Caki2 (cell line): ENCODE measurements around the gene TFPI. TPM values are rescaled to one million over a fixed set of nuclear protein-coding genes. Genes with fewer than 3 reads are reported as not detected.
"Not testable (repeated sequence)": the region's sequence is repeated elsewhere in the genome, so short reads cannot be mapped to it uniquely, and the experiment has no call there.

Experiments used
- DNase-seq: peaks from one replicate; pipeline ENCODE4 v3.0.0-alpha.2; 2015; ENCODE audit warnings: low read depth
- in situ Hi-C: cut with HindIII; loops from 2 replicates; pipeline ENCODE4 v1.10.0; 2016; ENCODE audit warnings: low sequenced_read_pairs, low pct_unique_long_range_greater_than_20kb, mixed read lengths
- total RNA-seq: library from RNA; depleted of rRNA; stranded (reverse); fragments of >200 nt; shearing (Covaris generic); gene quantifications from 2 replicates; pipeline ENCODE4 v1.2.3, GENCODE V29; 2014; ENCODE audit warnings: low replicate concordance

The TFPI gene
- total RNA-seq, 1 experiment from 2014 or later: 32.6 TPM

- DNase-seq, in situ Hi-C loops: not testable (repeated sequence)
Observed at GRCh38 chr2:187538222-187538621, 16.0 kb downstream of the TFPI start.

GRCh38 chr2:187535381-187535780 lies 18.9 kb downstream of the TFPI start:
- in situ Hi-C loops: not testable (repeated sequence)

GRCh38 chr2:187532333-187533120 lies 21.7 kb downstream of the TFPI start:
- in situ Hi-C loops: no loop called here
- DNase-seq: no peak

More at GRCh38 chr2:187535381-187535780, 18.9 kb downstream of the TFPI start:
- not testable (repeated sequence) for DNase-seq

- in situ Hi-C loops: no loop called here
- no peak for DNase-seq
Observed at GRCh38 chr2:187529977-187530721, 24.1 kb downstream of the TFPI start.

- DNase-seq: no peak
- in situ Hi-C loops: no loop called here
Observed at GRCh38 chr2:187529248-187529976, 24.8 kb downstream of the TFPI start.

- DNase-seq: no peak
- in situ Hi-C loops: no loop called here
Observed at GRCh38 chr2:187528042-187528441, 26.2 kb downstream of the TFPI start.

GRCh38 chr2:187527262-187527661 lies 27.0 kb downstream of the TFPI start:
- DNase-seq: no peak
- in situ Hi-C loops: no loop called here

- DNase-seq: no peak
- in situ Hi-C loops: no loop called here
Observed at GRCh38 chr2:187526792-187527191, 27.4 kb downstream of the TFPI start.

- no peak for DNase-seq
- in situ Hi-C loops: no loop called here
Observed at GRCh38 chr2:187525163-187525900, 28.9 kb downstream of the TFPI start.

GRCh38 chr2:187523325-187523724 lies 30.9 kb downstream of the TFPI start:
- in situ Hi-C loops: no loop called here
- DNase-seq: no peak

- DNase-seq: no peak
- in situ Hi-C loops: no loop called here
Observed at GRCh38 chr2:187520121-187520624, 34.1 kb downstream of the TFPI start.

GRCh38 chr2:187519419-187520120 lies 34.7 kb downstream of the TFPI start:
- DNase-seq: no peak
- in situ Hi-C loops: no loop called here

- DNase-seq, in situ Hi-C loops: not testable (repeated sequence)
Observed at GRCh38 chr2:187517750-187518361, 36.4 kb downstream of the TFPI start.

GRCh38 chr2:187516630-187517510 lies 37.4 kb downstream of the TFPI start:
- in situ Hi-C loops, DNase-seq: not testable (repeated sequence)

GRCh38 chr2:187514930-187515329 lies 39.3 kb downstream of the TFPI start:
- in situ Hi-C loops: no loop called here
- DNase-seq: no peak

GRCh38 chr2:187514235-187514829 lies 39.9 kb downstream of the TFPI start:
- in situ Hi-C loops, DNase-seq: not testable (repeated sequence)
